ENCODE results near the gene CD247.

CD247 gene

GRCh38 chr1:167526667-167527383 lies 8.5 kb upstream of the CD247 start:
- no CpG with 5 or more reads among the region's 8 CpGs for WGBS (ENCODE audit: insufficient coverage, insufficient read length)
- H3K27ac ChIP-seq (ENCODE audit: low read length) = no peak overlapping the region
- H3K4me1 ChIP-seq (ENCODE audit: control insufficient read depth, insufficient read depth, low read length) = no peaks in the 10 kb centered on the region
- H3K4me3 ChIP-seq (ENCODE audit: low read length) = no peak overlapping the region
- no peak for DNase-seq (ENCODE audit: low read depth, low spot score)
- no peaks in the 10 kb centered on the region for H3K27me3 ChIP-seq (ENCODE audit: control insufficient read depth, insufficient read depth, low read length)
- no peaks in the 10 kb centered on the region for H3K36me3 ChIP-seq (ENCODE audit: control insufficient read depth, insufficient read depth, low read length)
- H3K9me3 ChIP-seq (ENCODE audit: control insufficient read depth, insufficient read depth, low read length) = no peaks in the 10 kb centered on the region

GRCh38 chr1:167524651-167525050 lies 6.3 kb upstream of the CD247 start:
- Histone ChIP-seq H3K27ac (ENCODE audit: low read length) (no peak overlapping the region), H3K36me3 (ENCODE audit: control insufficient read depth, insufficient read depth, low read length) (no peaks in the 10 kb centered on the region), H3K4me3 (ENCODE audit: low read length) (no peak overlapping the region), H3K9me3 (ENCODE audit: control insufficient read depth, insufficient read depth, low read length) (no peaks in the 10 kb centered on the region), H3K27me3 (ENCODE audit: control insufficient read depth, insufficient read depth, low read length) (no peaks in the 10 kb centered on the region), H3K4me1 (ENCODE audit: control insufficient read depth, insufficient read depth, low read length) (no peaks in the 10 kb centered on the region)
- no CpG with 5 or more reads among the region's 9 CpGs for WGBS (ENCODE audit: insufficient coverage, insufficient read length)
- no peak for DNase-seq (ENCODE audit: low read depth, low spot score)

GRCh38 chr1:167522246-167522645 lies 3.9 kb upstream of the CD247 start:
- DNase-seq (ENCODE audit: low read depth, low spot score) = no peak
- no peaks in the 10 kb centered on the region for H3K36me3 ChIP-seq (ENCODE audit: control insufficient read depth, insufficient read depth, low read length)
- no CpG with 5 or more reads among the region's 5 CpGs for WGBS (ENCODE audit: insufficient coverage, insufficient read length)
- no peak overlapping the region for H3K27ac ChIP-seq (ENCODE audit: low read length)
- no peak overlapping the region for H3K4me3 ChIP-seq (ENCODE audit: low read length)
- H3K27me3 ChIP-seq (ENCODE audit: control insufficient read depth, insufficient read depth, low read length) = no peaks in the 10 kb centered on the region
- H3K9me3 ChIP-seq (ENCODE audit: control insufficient read depth, insufficient read depth, low read length) = no peaks in the 10 kb centered on the region
- H3K4me1 ChIP-seq (ENCODE audit: control insufficient read depth, insufficient read depth, low read length) = no peaks in the 10 kb centered on the region

- no peaks in the 10 kb centered on the region for H3K36me3 ChIP-seq (ENCODE audit: control insufficient read depth, insufficient read depth, low read length)
- DNase-seq (ENCODE audit: low read depth, low spot score) = no peak
- H3K9me3 ChIP-seq (ENCODE audit: control insufficient read depth, insufficient read depth, low read length) = no peaks in the 10 kb centered on the region
- H3K27ac ChIP-seq (ENCODE audit: low read length) = no peak overlapping the region
- no peaks in the 10 kb centered on the region for H3K27me3 ChIP-seq (ENCODE audit: control insufficient read depth, insufficient read depth, low read length)
- H3K4me3 ChIP-seq (ENCODE audit: low read length) = no peak overlapping the region
- no peaks in the 10 kb centered on the region for H3K4me1 ChIP-seq (ENCODE audit: control insufficient read depth, insufficient read depth, low read length)
Observed at GRCh38 chr1:167520711-167521206, 2.4 kb upstream of the CD247 start.

- Histone ChIP-seq H3K9me3 (ENCODE audit: control insufficient read depth, insufficient read depth, low read length) (no peaks in the 10 kb centered on the region), H3K4me3 (ENCODE audit: low read length) (no peak overlapping the region), H3K27ac (ENCODE audit: low read length) (no peak overlapping the region), H3K36me3 (ENCODE audit: control insufficient read depth, insufficient read depth, low read length) (no peaks in the 10 kb centered on the region), H3K27me3 (ENCODE audit: control insufficient read depth, insufficient read depth, low read length) (no peaks in the 10 kb centered on the region), H3K4me1 (ENCODE audit: control insufficient read depth, insufficient read depth, low read length) (no peaks in the 10 kb centered on the region)
- no CpG with 5 or more reads among the region's 30 CpGs for WGBS (ENCODE audit: insufficient coverage, insufficient read length)
- no peak for DNase-seq (ENCODE audit: low read depth, low spot score)
Observed at GRCh38 chr1:167517535-167518330, 596 bp downstream of the CD247 start.

- H3K36me3 ChIP-seq (ENCODE audit: control insufficient read depth, insufficient read depth, low read length) = no peaks in the 10 kb centered on the region
- no peak overlapping the region for H3K4me3 ChIP-seq (ENCODE audit: low read length)
- WGBS (ENCODE audit: insufficient coverage, insufficient read length) = no CpG with 5 or more reads among the region's 19 CpGs
- no peak for DNase-seq (ENCODE audit: low read depth, low spot score)
- H3K27ac ChIP-seq (ENCODE audit: low read length) = no peak overlapping the region
- H3K4me1 ChIP-seq (ENCODE audit: control insufficient read depth, insufficient read depth, low read length) = no peaks in the 10 kb centered on the region
- H3K9me3 ChIP-seq (ENCODE audit: control insufficient read depth, insufficient read depth, low read length) = no peaks in the 10 kb centered on the region
- H3K27me3 ChIP-seq (ENCODE audit: control insufficient read depth, insufficient read depth, low read length) = no peaks in the 10 kb centered on the region
Observed at GRCh38 chr1:167516404-167517388, 1.6 kb downstream of the CD247 start.

DNA sequence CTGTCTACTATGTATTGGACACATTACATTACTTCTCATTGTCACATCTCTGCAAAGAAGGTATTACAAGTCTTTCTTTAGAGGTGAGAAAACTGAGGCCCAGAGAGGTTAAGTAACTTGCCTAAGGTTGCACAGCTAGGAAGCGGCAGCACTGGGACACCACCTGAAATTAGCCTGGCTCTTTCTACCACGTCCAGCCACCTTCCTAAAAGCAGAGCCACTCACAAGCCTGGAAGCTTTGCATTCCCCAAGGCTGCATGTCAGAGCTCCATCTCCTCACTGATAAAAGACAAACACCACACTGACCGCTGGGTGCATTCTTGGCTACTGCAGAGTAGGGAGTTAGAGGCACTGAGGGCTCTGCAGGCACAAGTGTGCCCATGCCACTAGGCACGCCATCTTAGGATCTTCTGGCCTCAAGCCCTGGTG lies 2.4 kb downstream of the CD247 start:
- no CpG with 5 or more reads among the region's 4 CpGs for WGBS (ENCODE audit: insufficient coverage, insufficient read length)
- Histone ChIP-seq H3K4me3 (ENCODE audit: low read length) (no peak overlapping the region), H3K27ac (ENCODE audit: low read length) (no peak overlapping the region), H3K27me3 (ENCODE audit: control insufficient read depth, insufficient read depth, low read length) (no peaks in the 10 kb centered on the region), H3K9me3 (ENCODE audit: control insufficient read depth, insufficient read depth, low read length) (no peaks in the 10 kb centered on the region), H3K36me3 (ENCODE audit: control insufficient read depth, insufficient read depth, low read length) (no peaks in the 10 kb centered on the region), H3K4me1 (ENCODE audit: control insufficient read depth, insufficient read depth, low read length) (no peaks in the 10 kb centered on the region)
- no peak for DNase-seq (ENCODE audit: low read depth, low spot score)

DNA sequence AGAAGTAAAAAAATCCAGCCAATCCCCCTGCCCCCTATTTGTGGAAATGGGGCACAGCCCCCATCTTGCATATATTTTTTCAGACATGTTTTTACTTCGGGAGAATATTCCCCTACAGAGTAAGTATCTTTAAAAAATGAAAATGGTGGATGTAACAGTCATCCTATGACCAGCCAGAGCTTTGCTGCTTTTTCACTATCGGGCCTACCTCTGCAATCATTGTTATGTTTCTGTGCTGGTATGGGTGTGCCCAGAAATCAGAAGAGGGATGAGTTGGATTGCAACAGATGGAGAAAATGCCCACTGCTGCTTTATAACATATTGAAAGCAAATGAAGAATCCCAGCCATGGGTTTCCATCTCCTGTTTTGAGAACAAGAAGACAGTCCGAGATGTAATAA lies 2.9 kb downstream of the CD247 start:
- no peaks in the 10 kb centered on the region for H3K27me3 ChIP-seq (ENCODE audit: control insufficient read depth, insufficient read depth, low read length)
- H3K4me1 ChIP-seq (ENCODE audit: control insufficient read depth, insufficient read depth, low read length) = no peaks in the 10 kb centered on the region
- DNase-seq (ENCODE audit: low read depth, low spot score) = no peak
- H3K36me3 ChIP-seq (ENCODE audit: control insufficient read depth, insufficient read depth, low read length) = no peaks in the 10 kb centered on the region
- no CpG with 5 or more reads among the region's 3 CpGs for WGBS (ENCODE audit: insufficient coverage, insufficient read length)
- no peaks in the 10 kb centered on the region for H3K9me3 ChIP-seq (ENCODE audit: control insufficient read depth, insufficient read depth, low read length)
- no peak overlapping the region for H3K27ac ChIP-seq (ENCODE audit: low read length)
- no peak overlapping the region for H3K4me3 ChIP-seq (ENCODE audit: low read length)

GRCh38 chr1:167514288-167514687 lies 4.0 kb downstream of the CD247 start:
- H3K36me3 ChIP-seq (ENCODE audit: control insufficient read depth, insufficient read depth, low read length) = no peaks in the 10 kb centered on the region
- no peaks in the 10 kb centered on the region for H3K9me3 ChIP-seq (ENCODE audit: control insufficient read depth, insufficient read depth, low read length)
- H3K4me1 ChIP-seq (ENCODE audit: control insufficient read depth, insufficient read depth, low read length) = no peaks in the 10 kb centered on the region
- H3K4me3 ChIP-seq (ENCODE audit: low read length) = no peak overlapping the region
- no peak overlapping the region for H3K27ac ChIP-seq (ENCODE audit: low read length)
- no peak for DNase-seq (ENCODE audit: low read depth, low spot score)
- no CpG with 5 or more reads among the region's 9 CpGs for WGBS (ENCODE audit: insufficient coverage, insufficient read length)
- no peaks in the 10 kb centered on the region for H3K27me3 ChIP-seq (ENCODE audit: control insufficient read depth, insufficient read depth, low read length)

DNA sequence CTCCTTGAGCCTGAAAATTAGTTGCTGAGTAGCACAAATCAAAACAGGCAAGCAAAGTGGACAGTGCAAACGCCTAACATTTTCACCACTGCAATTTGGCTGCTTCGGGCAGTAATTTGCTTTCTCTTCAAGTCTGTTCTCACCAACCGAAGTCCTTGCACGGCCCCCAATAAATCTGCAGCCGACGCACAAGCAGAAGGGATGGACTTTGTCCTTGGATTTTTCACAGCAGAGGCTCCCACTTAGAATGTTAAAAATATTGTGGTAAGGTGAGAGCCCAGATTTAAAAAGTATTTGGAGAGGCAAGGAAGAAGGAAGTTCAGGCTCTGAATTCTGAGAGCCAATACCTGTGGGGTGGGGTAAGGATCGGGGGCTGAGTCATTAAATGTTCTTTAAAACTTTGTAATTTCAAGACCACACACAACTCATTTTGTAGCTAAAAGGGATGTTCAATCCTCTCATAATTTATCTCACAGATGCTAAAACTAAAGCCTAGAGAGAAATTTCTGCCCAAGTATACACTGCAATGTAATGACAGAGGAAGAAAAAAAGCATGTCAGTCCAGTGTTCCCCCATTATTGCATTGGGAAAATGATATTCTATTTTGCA lies 6.2 kb downstream of the CD247 start:
- no peaks in the 10 kb centered on the region for H3K4me1 ChIP-seq (ENCODE audit: control insufficient read depth, insufficient read depth, low read length)
- H3K4me3 ChIP-seq (ENCODE audit: low read length) = no peak overlapping the region
- WGBS (ENCODE audit: insufficient coverage, insufficient read length) = no CpG with 5 or more reads among the region's 7 CpGs
- H3K36me3 ChIP-seq (ENCODE audit: control insufficient read depth, insufficient read depth, low read length) = no peaks in the 10 kb centered on the region
- no peaks in the 10 kb centered on the region for H3K27me3 ChIP-seq (ENCODE audit: control insufficient read depth, insufficient read depth, low read length)
- no peak overlapping the region for H3K27ac ChIP-seq (ENCODE audit: low read length)
- DNase-seq (ENCODE audit: low read depth, low spot score) = no peak
- no peaks in the 10 kb centered on the region for H3K9me3 ChIP-seq (ENCODE audit: control insufficient read depth, insufficient read depth, low read length)
